Heart right ventricle (tissue), 16 donors: Measurements from ENCODE around the gene WDR45B. TPM values are rescaled to one million over a fixed set of nuclear protein-coding genes. Genes with fewer than 3 reads are reported as not detected.

Source experiments
- ATAC-seq, 8 donors: fragments of 200-7000 bp; cut with Tn5 transposase; one replicate each; pipeline ENCODE4 v1.9.1; 2020; ENCODE audit warnings: mild to moderate bottlenecking in 8 of 8, moderate library complexity in 8 of 8, moderate number of reproducible peaks in 1 of 8
- DNase-seq, 2 donors: peaks; one replicate each; pipeline ENCODE4 v3.0.0-alpha.2; 2020
- H3K27ac ChIP-seq, 10 donors: fragments of 200-600 bp; sonication (generic) in 2 of 10; one replicate each; pipeline versions ENCODE4 v1.5.0 to v1.8.0; 2020 to 2022; ENCODE audit warnings: mild to moderate bottlenecking in 3 of 10
- H3K27me3 ChIP-seq, 7 donors: fragments of 200-600 bp; one replicate each; pipeline ENCODE4 v1.8.0; 2021 to 2022; ENCODE audit warnings: mild to moderate bottlenecking in 2 of 7
- H3K36me3 ChIP-seq, 9 donors: fragments of 200-600 bp; sonication (generic) in 1 of 9; one replicate each; pipeline versions ENCODE4 v1.5.0 to v1.8.0; 2020 to 2022; ENCODE audit warnings: mild to moderate bottlenecking in 2 of 9
- H3K4me1 ChIP-seq, 9 donors: fragments of 200-600 bp; sonication (generic) in 1 of 9; one replicate each; pipeline versions ENCODE4 v1.5.0 to v1.8.0; 2020 to 2022; ENCODE audit warnings: mild to moderate bottlenecking in 4 of 9
- H3K4me3 ChIP-seq, 10 donors: fragments of 200-600 bp; sonication (generic) in 2 of 10; one replicate each; pipeline versions ENCODE4 v1.5.0 to v1.8.0; 2020 to 2022; ENCODE audit warnings: mild to moderate bottlenecking in 7 of 10, moderate library complexity in 2 of 10
- H3K9me3 ChIP-seq, 11 donors: fragments of 200-600 bp in 10 of 11; sonication (generic) in 2 of 11; one replicate each; pipeline versions ENCODE4 v1.5.0 to v1.8.0; 2013 to 2022; ENCODE audit warnings: mild to moderate bottlenecking in 2 of 11, control low read depth in 1 of 11, moderate library complexity in 1 of 11
- CTCF ChIP-seq, 9 donors: fragments of 200-600 bp; sonication (generic) in 2 of 9; IDR thresholded peaks; one replicate each; pipeline versions ENCODE4 v1.5.0 to v1.8.0; 2021 to 2022; ENCODE audit warnings: antibody characterized with exemption in 9 of 9, mild to moderate bottlenecking in 5 of 9, moderate library complexity in 1 of 9
- WGBS, 2 donors: extraction: QIAGEN DNeasy Blood & Tissue Kit; methylation state at CpG; one replicate each; pipeline ENCODE4 v1.1.7; 2013; ENCODE audit warnings: inconsistent platforms in 1 of 2; 5-methylcytosine and 5-hydroxymethylcytosine counted together
- intact Hi-C, 10 donors: fragments of 100-400 bp; cut with DNase I; formaldehyde crosslinking; loops; one replicate each; pipeline versions ENCODE4 v1.11.1 to v1.14.2; 2022
- polyA plus RNA-seq, 2 donors: library from polyadenylated mRNA; stranded (reverse); fragments of 200-250 nt; gene quantifications; one replicate each; pipeline ENCODE4 v1.2.3, GENCODE V29; 2013
- total RNA-seq, 10 donors: library from RNA; stranded (reverse); fragmentation: NEBNext Ultra II Directional in 3 of 10; extraction: Animal tissue kit (Norgen Biotek cat#: 25700) in 3 of 10; gene quantifications; one replicate each; pipeline versions ENCODE4 v1.2.1 to v1.2.4, GENCODE V29; 2021 to 2023
- donor health status: Arrhythmogenic right ventricular cardiomyopathy.
- donor health status: ischemic (EF 13 %, LVEDD 7.1; RV severe dilation, severe dysfunction).
- donor health status: healthy with polysubstance abuse.
- donor health status: DM: no; HTN: yes; CAD: no.
- donor health status: DM: no; HTN: no; CAD: no.
- donor health status: ischemic (EF 25% LVEDD 6.9; RV normal size, moderate dysfunction).
- donor health status: ischemic (EF 25% LVEDD 5.7; RV mildly dilated, moderate dysfunction).
- donor health status: healthy.
- donor health status: DM: yes; HTN: yes; CAD: no.
- donor health status: Ischemic cardiomyopathy.
- donor health status: ischemic (EF 35%, LVEDD 5.7; RV mildly dilated, moderate dysfunction).
- donor health status: nonischemic (EF 11% LVEDD 7.7; RV severe dilation, severe dysfunction).
- donor health status: DM: yes; HTN: yes; CAD: no.
- donor health status: PGD.
- donor health status: ischemic (EF 29% LVEDD 5.4; RV normal size, mild dysfunction).
- donor health status: nonischemic (EF 23%, LVEDD 6.1; RV moderate dilation, normal function).

The WDR45B gene
- total and polyA plus RNA-seq, 12 donors = 23.3 to 45.5 (median 39.7) TPM

GRCh38 chr17:82630212-82630611 is 18.0 kb downstream of the WDR45B start:
- DNase-seq (no peak), ATAC-seq (no peak)
- intact Hi-C loops = no loop called here
- Histone ChIP-seq H3K4me3 (no peak overlapping the region), H3K27me3 (no peaks in the 10 kb centered on the region), H3K27ac (no peak overlapping the region), H3K36me3 (peaks cover 0 to 96% (median 31%) of the 10 kb centered on the region in 9 donors), H3K9me3 (no peaks in the 10 kb centered on the region), H3K4me1 (peaks cover 0 to 18% (median 0%) of the 10 kb centered on the region in 9 donors)
- no peak for TF ChIP-seq CTCF (IDR thresholded peaks at IDR 0.05)
- 92% methylated on average over 12 of the region's 12 CpGs for WGBS, 2 donors

DNA sequence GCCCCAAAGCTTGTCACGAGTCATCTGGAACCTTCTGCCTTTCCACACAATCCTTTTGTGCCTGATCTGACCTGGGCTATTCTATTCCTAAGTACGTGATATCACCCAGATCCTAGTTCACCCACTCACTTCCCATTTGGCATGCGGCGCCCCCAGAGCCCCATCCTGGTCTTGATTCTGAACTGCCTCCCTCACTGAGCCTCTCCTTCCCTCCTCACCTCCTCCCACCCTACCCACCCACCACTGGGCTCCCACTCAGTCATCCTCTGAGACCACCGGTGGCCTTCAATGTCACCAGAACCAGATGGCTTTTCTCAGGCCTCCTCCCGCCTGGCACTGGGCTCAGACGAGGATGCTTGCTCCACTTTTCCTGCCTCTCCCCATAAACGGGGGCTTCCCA is 18.5 kb downstream of the WDR45B start:
- H3K4me1 ChIP-seq = peaks cover 0 to 18% (median 0%) of the 10 kb centered on the region in 9 donors
- H3K36me3 ChIP-seq = peaks cover 0 to 97% (median 36%) of the 10 kb centered on the region in 9 donors
- H3K27ac ChIP-seq = no peak overlapping the region
- H3K27me3 ChIP-seq = no peaks in the 10 kb centered on the region
- ATAC-seq = no peak
- no peaks in the 10 kb centered on the region for H3K9me3 ChIP-seq
- no peak overlapping the region for H3K4me3 ChIP-seq
- DNase-seq = no peak
- 78 to 86% methylated on average over 8 of the region's 8 CpGs for WGBS, 2 donors
- no peak for TF ChIP-seq CTCF (IDR thresholded peaks at IDR 0.05)
- intact Hi-C loops = no loop called here

GRCh38 chr17:82627405-82627804 is 20.8 kb downstream of the WDR45B start:
- peak in 2 of 8 donors; percentile 18 to 62 for ATAC-seq
- 95% methylated on average over 21 of the region's 21 CpGs for WGBS, 2 donors

GRCh38 chr17:82623707-82624106 is 24.5 kb downstream of the WDR45B start:
- no peaks in the 10 kb centered on the region for H3K27me3 ChIP-seq
- no peak for ATAC-seq
- WGBS, 2 donors = 91 to 93% methylated on average over 15 of the region's 15 CpGs
- no peak overlapping the region for H3K4me3 ChIP-seq
- peak overlapping the region in 1 of 10 donors; percentile 52 for H3K27ac ChIP-seq
- no peak for DNase-seq
- no peak for TF ChIP-seq CTCF (IDR thresholded peaks at IDR 0.05)
- no peaks in the 10 kb centered on the region for H3K9me3 ChIP-seq
- peaks cover 0 to 100% (median 65%) of the 10 kb centered on the region in 9 donors for H3K36me3 ChIP-seq
- H3K4me1 ChIP-seq = peaks cover 0 to 17% (median 0%) of the 10 kb centered on the region in 9 donors
- intact Hi-C loops = no loop called here

More at GRCh38 chr17:82627405-82627804, 20.8 kb downstream of the WDR45B start:
- H3K9me3 ChIP-seq = no peaks in the 10 kb centered on the region
- TF ChIP-seq CTCF (IDR thresholded peaks at IDR 0.05) = no peak
- H3K27me3 ChIP-seq = no peaks in the 10 kb centered on the region
- peak overlapping the region in 1 of 10 donors; percentile 65 for H3K27ac ChIP-seq
- no peak for DNase-seq
- H3K36me3 ChIP-seq = peaks cover 0 to 98% (median 43%) of the 10 kb centered on the region in 9 donors
- intact Hi-C loops = no loop called here
- H3K4me3 ChIP-seq = no peak overlapping the region
- H3K4me1 ChIP-seq = peaks cover 0 to 18% (median 0%) of the 10 kb centered on the region in 9 donors
